ENCODE measurements around the gene SYT1. TPM values are rescaled to one million over a fixed set of nuclear protein-coding genes. Genes with fewer than 3 reads are reported as not detected.

Gene SYT1
- total and polyA plus RNA-seq, 4 donors, result 0.53 to 0.84 (median 0.64) TPM

- TF ChIP-seq, protein P1, sequence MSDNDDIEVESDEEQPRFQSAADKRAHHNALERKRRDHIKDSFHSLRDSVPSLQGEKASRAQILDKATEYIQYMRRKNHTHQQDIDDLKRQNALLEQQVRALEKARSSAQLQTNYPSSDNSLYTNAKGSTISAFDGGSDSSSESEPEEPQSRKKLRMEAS (IDR thresholded peaks at IDR 0.05), result no peak
- no peak for TF ChIP-seq FOXA1 (IDR thresholded peaks at IDR 0.05)
These were observed 431.6 kb downstream of the SYT1 start (continued) for GRCh38 chr12:79296133-79296532.

DNA sequence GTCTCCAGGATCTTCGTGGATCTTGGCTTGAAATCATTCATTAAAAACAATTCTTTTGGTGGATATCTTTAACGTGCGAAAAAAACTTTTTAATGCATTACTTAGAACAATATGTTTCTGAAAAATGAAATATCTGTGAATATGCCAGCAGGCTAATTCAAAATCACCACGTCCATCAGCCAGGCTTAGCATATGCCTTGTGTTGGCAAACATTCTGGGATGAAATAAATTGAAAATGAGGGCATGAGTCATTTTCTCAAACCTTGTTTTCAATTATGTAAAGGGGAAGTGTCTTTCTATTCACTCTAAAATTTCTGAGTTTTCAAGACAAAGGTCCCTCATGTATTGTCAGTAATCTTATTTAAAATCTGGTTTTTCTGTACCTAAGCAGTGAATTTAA is 432.3 kb downstream of the SYT1 start:
- Histone ChIP-seq H3K27me3 (ENCODE audit: control insufficient read depth in 4 of 4, insufficient read depth in 4 of 4, low read length in 3 of 4) (no peaks in the 10 kb centered on the region), H3K27ac (ENCODE audit: low read depth in 1 of 2, low read length in 2 of 2) (no peak overlapping the region), H3K36me3 (ENCODE audit: control insufficient read depth in 4 of 4, insufficient read depth in 3 of 4, low read depth in 1 of 4, low read length in 3 of 4) (no peaks in the 10 kb centered on the region), H3K4me3 (ENCODE audit: low read depth in 1 of 3, low read length in 3 of 3) (no peak overlapping the region), H3K4me1 (ENCODE audit: control insufficient read depth in 4 of 4, insufficient read depth in 4 of 4, low read length in 3 of 4) (no peaks in the 10 kb centered on the region), H3K9ac (ENCODE audit: low read depth in 1 of 2, low read length in 2 of 2) (no peak overlapping the region), H3K9me3 (ENCODE audit: control insufficient read depth in 4 of 4, low read length in 3 of 4) (no peaks in the 10 kb centered on the region)
- 81% methylated on average over 4 of the region's 4 CpGs for WGBS
- no peak for DNase-seq (ENCODE audit: low spot score)
- TF ChIP-seq, protein P1 (IDR thresholded peaks at IDR 0.05), result no peak
- TF ChIP-seq GABPA (IDR thresholded peaks at IDR 0.05 in 1 of 2, conservative IDR thresholded peaks at IDR 0.05 in 1 of 2), result no peak
- TF ChIP-seq CTCF (IDR thresholded peaks at IDR 0.05; ENCODE audit: low read depth, low read length, missing input control), result no peak

DNA sequence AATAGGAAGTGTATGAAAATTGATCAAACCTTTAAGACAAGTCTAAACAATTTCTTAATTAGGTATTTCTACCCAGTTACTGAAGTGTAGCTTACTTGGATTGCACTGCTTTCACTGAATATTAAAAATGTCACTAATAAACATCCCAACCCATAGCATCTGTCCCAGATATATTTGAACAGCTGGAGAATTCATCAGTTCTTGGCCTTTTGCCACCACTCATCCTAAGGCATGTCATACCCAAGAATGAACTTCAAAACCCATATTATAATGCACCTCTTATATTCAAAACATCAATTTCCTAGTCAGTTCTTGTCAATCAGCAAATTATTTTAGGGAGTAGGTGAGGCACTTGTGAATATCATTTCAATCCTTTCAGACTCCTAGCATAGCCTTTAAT is 433.9 kb downstream of the SYT1 start:
- Histone ChIP-seq H3K4me3 (ENCODE audit: low read depth in 1 of 3, low read length in 3 of 3) (no peak overlapping the region), H3K9me3 (ENCODE audit: control insufficient read depth in 4 of 4, low read length in 3 of 4) (no peaks in the 10 kb centered on the region), H3K36me3 (ENCODE audit: control insufficient read depth in 4 of 4, insufficient read depth in 3 of 4, low read depth in 1 of 4, low read length in 3 of 4) (no peaks in the 10 kb centered on the region), H3K9ac (ENCODE audit: low read depth in 1 of 2, low read length in 2 of 2) (no peak overlapping the region), H3K27me3 (ENCODE audit: control insufficient read depth in 4 of 4, insufficient read depth in 4 of 4, low read length in 3 of 4) (no peaks in the 10 kb centered on the region), H3K4me1 (ENCODE audit: control insufficient read depth in 4 of 4, insufficient read depth in 4 of 4, low read length in 3 of 4) (no peaks in the 10 kb centered on the region), H3K27ac (ENCODE audit: low read depth in 1 of 2, low read length in 2 of 2) (no peak overlapping the region)
- TF ChIP-seq HNF4A (conservative IDR thresholded peaks at IDR 0.05), result no peak
- TF ChIP-seq RXRA (IDR thresholded peaks at IDR 0.05), result no peak
- TF ChIP-seq CTCF (IDR thresholded peaks at IDR 0.05; ENCODE audit: low read depth, low read length, missing input control), result no peak
- TF ChIP-seq FOXA1 (IDR thresholded peaks at IDR 0.05), result no peak
- no peak for TF ChIP-seq TAF1 (conservative IDR thresholded peaks at IDR 0.05)
- no peak for TF ChIP-seq GABPA (IDR thresholded peaks at IDR 0.05 in 1 of 2, conservative IDR thresholded peaks at IDR 0.05 in 1 of 2)
- TF ChIP-seq, protein P1 (IDR thresholded peaks at IDR 0.05), result no peak
- TF ChIP-seq HNF4G (IDR thresholded peaks at IDR 0.05), result no peak
- DNase-seq (ENCODE audit: low spot score), result no peak

All from liver (tissue), 9 donors.